ENCODE measurements around the gene PLCB1. TPM values are rescaled to one million over a fixed set of nuclear protein-coding genes. Genes with fewer than 3 reads are reported as not detected.

Gene PLCB1
- total RNA-seq, 1 donor from 2014 or later: 10.7 TPM

- no peaks in the 10 kb centered on the region for H3K79me2 ChIP-seq (ENCODE audit: insufficient read depth, low read length)
- H3K4me3 ChIP-seq (ENCODE audit: insufficient read depth, low read depth, low read length): no peak overlapping the region
- H3K27ac ChIP-seq (ENCODE audit: low read depth, low read length): no peak overlapping the region
- Mint-ChIP-seq H3K27ac (ENCODE audit: unreplicated experiment) (no peak overlapping the region), H3K27me3 (ENCODE audit: low read depth, unreplicated experiment) (no peaks in the 10 kb centered on the region), H3K36me3 (ENCODE audit: low read depth, unreplicated experiment) (no peaks in the 10 kb centered on the region), H3K4me1 (ENCODE audit: low read depth, unreplicated experiment) (peaks cover 3% of the 10 kb centered on the region), H3K9me3 (ENCODE audit: unreplicated experiment) (no peaks in the 10 kb centered on the region), H3K4me3 (ENCODE audit: unreplicated experiment) (no peak overlapping the region)
- no peaks in the 10 kb centered on the region for H4K20me1 ChIP-seq (ENCODE audit: insufficient read depth, low read length)
- H3K4me2 ChIP-seq (ENCODE audit: low read length): no peak overlapping the region
- no peaks in the 10 kb centered on the region for H3K27me3 ChIP-seq (ENCODE audit: insufficient read depth, low read length)
- FAIRE-seq (no peak), DNase-seq (ENCODE audit: low read depth) (no peak)
- H3K9ac ChIP-seq (ENCODE audit: low read length): no peak overlapping the region
- no peaks in the 10 kb centered on the region for H3K36me3 ChIP-seq (ENCODE audit: insufficient read depth, low read length)
- TF ChIP-seq, protein P1, sequence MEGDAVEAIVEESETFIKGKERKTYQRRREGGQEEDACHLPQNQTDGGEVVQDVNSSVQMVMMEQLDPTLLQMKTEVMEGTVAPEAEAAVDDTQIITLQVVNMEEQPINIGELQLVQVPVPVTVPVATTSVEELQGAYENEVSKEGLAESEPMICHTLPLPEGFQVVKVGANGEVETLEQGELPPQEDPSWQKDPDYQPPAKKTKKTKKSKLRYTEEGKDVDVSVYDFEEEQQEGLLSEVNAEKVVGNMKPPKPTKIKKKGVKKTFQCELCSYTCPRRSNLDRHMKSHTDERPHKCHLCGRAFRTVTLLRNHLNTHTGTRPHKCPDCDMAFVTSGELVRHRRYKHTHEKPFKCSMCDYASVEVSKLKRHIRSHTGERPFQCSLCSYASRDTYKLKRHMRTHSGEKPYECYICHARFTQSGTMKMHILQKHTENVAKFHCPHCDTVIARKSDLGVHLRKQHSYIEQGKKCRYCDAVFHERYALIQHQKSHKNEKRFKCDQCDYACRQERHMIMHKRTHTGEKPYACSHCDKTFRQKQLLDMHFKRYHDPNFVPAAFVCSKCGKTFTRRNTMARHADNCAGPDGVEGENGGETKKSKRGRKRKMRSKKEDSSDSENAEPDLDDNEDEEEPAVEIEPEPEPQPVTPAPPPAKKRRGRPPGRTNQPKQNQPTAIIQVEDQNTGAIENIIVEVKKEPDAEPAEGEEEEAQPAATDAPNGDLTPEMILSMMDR (IDR thresholded peaks at IDR 0.05; ENCODE audit: insufficient read depth, low read depth, low read length): no peak
- TF ChIP-seq EZH2 (IDR thresholded peaks at IDR 0.05; ENCODE audit: insufficient read depth, low read length): no peak
- no peak overlapping the region for H2AFZ ChIP-seq (ENCODE audit: low read depth, low read length)
- H3K9me3 ChIP-seq (ENCODE audit: insufficient read depth, low read depth, low read length): no peaks in the 10 kb centered on the region
- no peaks in the 10 kb centered on the region for H3K4me1 ChIP-seq (ENCODE audit: insufficient read depth, low read length)
These were observed 591.2 kb downstream of the PLCB1 start for GRCh38 chr20:8723296-8723695.

DNA sequence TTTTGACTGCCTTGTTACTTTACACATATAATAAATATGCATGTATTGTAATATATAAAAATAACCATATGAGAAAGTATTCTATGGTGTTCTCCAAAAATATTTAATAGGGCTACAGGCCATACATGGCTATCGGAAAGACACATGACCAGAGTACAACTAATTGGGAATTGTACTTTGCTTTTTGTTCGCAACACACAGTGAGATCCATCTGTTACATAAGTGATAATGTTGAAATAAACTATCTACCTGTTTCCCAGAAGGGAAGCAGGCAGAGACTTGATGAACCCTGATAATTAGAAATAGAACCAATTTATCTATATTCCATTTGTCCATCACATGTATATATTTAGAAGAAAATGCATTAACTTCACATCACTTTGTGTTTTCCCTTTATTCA lies 592.8 kb downstream of the PLCB1 start:
- Histone ChIP-seq H3K36me3 (ENCODE audit: insufficient read depth, low read length) (no peaks in the 10 kb centered on the region), H3K27ac (ENCODE audit: low read depth, low read length) (no peak overlapping the region), H3K4me3 (ENCODE audit: insufficient read depth, low read depth, low read length) (no peak overlapping the region), H3K9ac (ENCODE audit: low read length) (no peak overlapping the region), H4K20me1 (ENCODE audit: insufficient read depth, low read length) (no peaks in the 10 kb centered on the region), H3K9me3 (ENCODE audit: insufficient read depth, low read depth, low read length) (no peaks in the 10 kb centered on the region), H3K4me1 (ENCODE audit: insufficient read depth, low read length) (no peaks in the 10 kb centered on the region), H3K4me2 (ENCODE audit: low read length) (no peak overlapping the region), H2AFZ (ENCODE audit: low read depth, low read length) (no peak overlapping the region), H3K79me2 (ENCODE audit: insufficient read depth, low read length) (no peaks in the 10 kb centered on the region), H3K27me3 (ENCODE audit: insufficient read depth, low read length) (no peaks in the 10 kb centered on the region)
- Mint-ChIP-seq H3K4me1 (ENCODE audit: low read depth, unreplicated experiment) (peaks cover 3% of the 10 kb centered on the region), H3K27me3 (ENCODE audit: low read depth, unreplicated experiment) (no peaks in the 10 kb centered on the region), H3K4me3 (ENCODE audit: unreplicated experiment) (no peak overlapping the region), H3K36me3 (ENCODE audit: low read depth, unreplicated experiment) (no peaks in the 10 kb centered on the region), H3K9me3 (ENCODE audit: unreplicated experiment) (no peaks in the 10 kb centered on the region), H3K27ac (ENCODE audit: unreplicated experiment) (no peak overlapping the region)
- no peak for DNase-seq (ENCODE audit: low read depth)
- no peak for TF ChIP-seq EZH2 (IDR thresholded peaks at IDR 0.05; ENCODE audit: insufficient read depth, low read length)
- TF ChIP-seq, protein P1 (IDR thresholded peaks at IDR 0.05; ENCODE audit: insufficient read depth, low read depth, low read length): no peak
- FAIRE-seq: no peak

DNA sequence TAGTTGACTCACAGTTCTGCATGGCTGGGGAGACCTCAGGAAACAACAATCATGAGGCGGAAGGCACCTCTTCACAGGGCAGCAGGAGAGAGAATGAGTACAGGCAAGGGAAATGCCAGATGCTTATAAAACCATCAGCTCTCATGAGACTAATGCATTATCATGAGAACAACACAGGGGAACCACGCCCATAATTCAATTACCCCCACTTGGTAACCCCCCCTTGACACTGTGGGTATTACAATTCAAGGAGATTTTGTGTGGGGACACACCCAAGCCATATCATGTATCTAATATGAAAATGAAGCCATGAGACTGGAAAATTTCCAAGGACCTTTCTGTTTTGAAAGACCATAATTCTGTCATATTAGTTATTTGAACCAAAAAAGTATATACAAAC lies 594.4 kb downstream of the PLCB1 start:
- Mint-ChIP-seq H3K9me3 (ENCODE audit: unreplicated experiment) (no peaks in the 10 kb centered on the region), H3K27ac (ENCODE audit: unreplicated experiment) (no peak overlapping the region), H3K36me3 (ENCODE audit: low read depth, unreplicated experiment) (no peaks in the 10 kb centered on the region), H3K27me3 (ENCODE audit: low read depth, unreplicated experiment) (no peaks in the 10 kb centered on the region), H3K4me3 (ENCODE audit: unreplicated experiment) (no peak overlapping the region), H3K4me1 (ENCODE audit: low read depth, unreplicated experiment) (peaks cover 3% of the 10 kb centered on the region)
- Histone ChIP-seq H3K4me2 (ENCODE audit: low read length) (no peak overlapping the region), H4K20me1 (ENCODE audit: insufficient read depth, low read length) (no peaks in the 10 kb centered on the region), H3K4me1 (ENCODE audit: insufficient read depth, low read length) (no peaks in the 10 kb centered on the region), H3K9me3 (ENCODE audit: insufficient read depth, low read depth, low read length) (no peaks in the 10 kb centered on the region), H3K4me3 (ENCODE audit: insufficient read depth, low read depth, low read length) (no peak overlapping the region), H3K27ac (ENCODE audit: low read depth, low read length) (no peak overlapping the region), H3K36me3 (ENCODE audit: insufficient read depth, low read length) (no peaks in the 10 kb centered on the region), H3K27me3 (ENCODE audit: insufficient read depth, low read length) (no peaks in the 10 kb centered on the region), H2AFZ (ENCODE audit: low read depth, low read length) (no peak overlapping the region), H3K9ac (ENCODE audit: low read length) (no peak overlapping the region), H3K79me2 (ENCODE audit: insufficient read depth, low read length) (no peaks in the 10 kb centered on the region)
- no peak for TF ChIP-seq EZH2 (IDR thresholded peaks at IDR 0.05; ENCODE audit: insufficient read depth, low read length)
- TF ChIP-seq, protein P1 (IDR thresholded peaks at IDR 0.05; ENCODE audit: insufficient read depth, low read depth, low read length): no peak
- FAIRE-seq (no peak), DNase-seq (ENCODE audit: low read depth) (no peak)

All from astrocyte (in vitro differentiated cells and primary cell).